K562 (cell line): ENCODE data around the gene KCNN3. TPM values are rescaled to one million over a fixed set of nuclear protein-coding genes. Genes with fewer than 3 reads are reported as not detected.

Experiments
- ARID1B ChIP-seq: fragments of 450-650 bp; IDR thresholded peaks from 2 replicates; pipeline ENCODE4 v1.6.1; 2016; ENCODE audit warnings: antibody characterized with exemption, mild to moderate bottlenecking, inconsistent platforms
- CBFA2T3 ChIP-seq: fragments of 450-650 bp; IDR thresholded peaks from 2 replicates; pipeline ENCODE4 v1.6.1; 2017
- FIP1L1 ChIP-seq: fragments of 200-400 bp; formaldehyde crosslinking; IDR thresholded peaks from 2 replicates; pipeline ENCODE4 v1.6.1; 2018; ENCODE audit warnings: mild to moderate bottlenecking, low read depth, low read length; ENCODE audit not compliant: poor library complexity, severe bottlenecking
- GTF2E2 ChIP-seq: fragments of 200-800 bp; sonication (Bioruptor generic); IDR thresholded peaks from 2 replicates; pipeline ENCODE4 v1.6.1; 2016; ENCODE audit warnings: missing genetic modification characterization, missing compliant biosample characterization
- HDAC2 ChIP-seq: fragments of 450-650 bp; IDR thresholded peaks from 2 replicates; pipeline ENCODE4 v1.6.1; 2016; ENCODE audit warnings: mild to moderate bottlenecking
- JUNB ChIP-seq: fragments of 450-650 bp; formaldehyde crosslinking; conservative IDR thresholded peaks from 2 replicates; pipeline ENCODE4 v1.4.0; 2020; ENCODE audit warnings: mild to moderate bottlenecking
- PHF8 ChIP-seq: fragments of 200-600 bp; sonication (generic); IDR thresholded peaks from 2 replicates; pipeline ENCODE4 v1.6.1; 2012; ENCODE audit warnings: mixed run types, mild to moderate bottlenecking, inconsistent platforms, low read length, moderate library complexity, borderline replicate concordance
- PHTF2 ChIP-seq: fragments of 250-450 bp; sonication (Bioruptor Pico); IDR thresholded peaks from 2 replicates; pipeline ENCODE4 v1.5.0; 2021; ENCODE audit warnings: mild to moderate bottlenecking
- PTRF ChIP-seq: fragments of 450-650 bp; IDR thresholded peaks from 2 replicates; pipeline ENCODE4 v1.6.1; 2016; ENCODE audit warnings: mild to moderate bottlenecking, missing genetic modification characterization, missing compliant biosample characterization
- RB1 ChIP-seq: fragments of 450-650 bp; IDR thresholded peaks from 2 replicates; pipeline ENCODE4 v1.6.1; 2017; ENCODE audit warnings: low read depth, mild to moderate bottlenecking
- RBFOX2 ChIP-seq: fragments of 200-400 bp; formaldehyde crosslinking; IDR thresholded peaks from 2 replicates; pipeline ENCODE4 v1.6.1; 2017; ENCODE audit warnings: low read depth, mild to moderate bottlenecking, low read length, moderate library complexity
- RBM15 ChIP-seq: fragments of 200-400 bp; formaldehyde crosslinking; IDR thresholded peaks from 2 replicates; pipeline ENCODE4 v1.6.1; 2018; ENCODE audit warnings: mild to moderate bottlenecking, low read length, moderate library complexity; ENCODE audit not compliant: insufficient read depth
- SREBF2 ChIP-seq: sonication (generic); formaldehyde crosslinking; IDR thresholded peaks from 2 replicates; pipeline ENCODE4 v1.4.0; 2020; ENCODE audit warnings: mild to moderate bottlenecking, missing genetic modification reagents
- STAT5A ChIP-seq: IDR thresholded peaks from 2 replicates; pipeline ENCODE4 v1.6.1; 2012; ENCODE audit warnings: low read length, inconsistent platforms, borderline replicate concordance
- TEAD2 ChIP-seq: fragments of 450-650 bp; IDR thresholded peaks from 2 replicates; pipeline ENCODE4 v1.6.1; 2016; ENCODE audit warnings: missing genetic modification characterization, control low read depth, missing compliant biosample characterization
- XRCC5 ChIP-seq: fragments of 200-400 bp; formaldehyde crosslinking; IDR thresholded peaks from 2 replicates; pipeline ENCODE4 v1.6.1; 2017; ENCODE audit warnings: low read depth, mild to moderate bottlenecking, low read length
- YY1 ChIP-seq, 3 experiments: IDR thresholded peaks; 2 replicates each; pipeline ENCODE4 v1.6.1; 2011; ENCODE audit warnings: low read length in 2 of 3, mild to moderate bottlenecking in 2 of 3, moderate library complexity in 2 of 3, borderline replicate concordance in 1 of 3, control low read depth in 1 of 3, low read depth in 1 of 3; ENCODE audit not compliant: insufficient read depth in 3 of 3, insufficient replicate concordance in 2 of 3, control insufficient read depth in 1 of 3, insufficient read length in 1 of 3; ENCODE audit errors: extremely low read depth in 1 of 3
- ZFP36 ChIP-seq: fragments of 150-350 bp; IDR thresholded peaks from 2 replicates; pipeline ENCODE4 v1.6.1; 2018; ENCODE audit warnings: low read length, low read depth; ENCODE audit not compliant: partially characterized antibody
- ZNF263 ChIP-seq: sonication (generic); formaldehyde crosslinking; IDR thresholded peaks from 2 replicates; pipeline ENCODE4 v1.8.0; 2022; ENCODE audit warnings: mild to moderate bottlenecking, missing genetic modification reagents, borderline replicate concordance
- ZNF551 ChIP-seq: fragments of 250-450 bp; sonication (Bioruptor Pico); IDR thresholded peaks from 2 replicates; pipeline ENCODE4 v1.5.0; 2021; ENCODE audit warnings: mild to moderate bottlenecking, moderate library complexity
- polyA plus RNA-seq, 8 experiments: library from polyadenylated mRNA; depleted of rRNA in 4 of 8; stranded (reverse) in 5 of 8; unstranded in 3 of 8; fragments of >200 nt; fragmentation: Nextera tagmentation in 2 of 8; fragmentation: Illumina TruSeq in 1 of 8; extraction: Ambion mirVana in 2 of 8; extraction: Trizol in 1 of 8; gene quantifications; 2 replicates each; pipeline versions ENCODE4 v1.2.1 to v1.2.3, GENCODE V29; 2011 to 2014; ENCODE audit warnings: inconsistent platforms in 1 of 8, missing spikeins in 1 of 8
- total RNA-seq, 7 experiments: library from RNA; depleted of rRNA in 6 of 7; stranded (reverse); fragments of >200 nt in 6 of 7; fragmentation: Illumina TruSeq in 2 of 7; extraction: Trizol in 2 of 7; gene quantifications; 2 replicates each; pipeline versions ENCODE4 v1.2.1 to v1.2.3, GENCODE V29; 2011 to 2021; ENCODE audit warnings: low replicate concordance in 1 of 7
- TF ChIP-seq, protein P1 (sequence below): fragments of 250-450 bp; sonication (Bioruptor Pico); IDR thresholded peaks from 2 replicates; pipeline ENCODE4 v1.4.0; 2020; ENCODE audit warnings: mild to moderate bottlenecking, moderate library complexity
- TF ChIP-seq, protein P2 (sequence below): fragments of 250-450 bp; sonication (Bioruptor Pico); IDR thresholded peaks from 2 replicates; pipeline ENCODE4 v1.5.0; 2022; ENCODE audit warnings: mild to moderate bottlenecking
- TF ChIP-seq, protein P3 (sequence below): fragments of 450-650 bp; IDR thresholded peaks from 2 replicates; pipeline ENCODE4 v1.6.1; 2016; ENCODE audit warnings: borderline replicate concordance
- TF ChIP-seq, protein P4 (sequence below): fragments of 250-450 bp; sonication (Bioruptor Pico); IDR thresholded peaks from 2 replicates; pipeline ENCODE4 v1.5.0; 2021

The KCNN3 gene
- total and polyA plus RNA-seq, 9 of the 15 experiments (the other 6 are each of a cell fraction or from before 2014, with no cell fraction given) = 0.02 to 0.03 TPM; not detected in 7

DNA sequence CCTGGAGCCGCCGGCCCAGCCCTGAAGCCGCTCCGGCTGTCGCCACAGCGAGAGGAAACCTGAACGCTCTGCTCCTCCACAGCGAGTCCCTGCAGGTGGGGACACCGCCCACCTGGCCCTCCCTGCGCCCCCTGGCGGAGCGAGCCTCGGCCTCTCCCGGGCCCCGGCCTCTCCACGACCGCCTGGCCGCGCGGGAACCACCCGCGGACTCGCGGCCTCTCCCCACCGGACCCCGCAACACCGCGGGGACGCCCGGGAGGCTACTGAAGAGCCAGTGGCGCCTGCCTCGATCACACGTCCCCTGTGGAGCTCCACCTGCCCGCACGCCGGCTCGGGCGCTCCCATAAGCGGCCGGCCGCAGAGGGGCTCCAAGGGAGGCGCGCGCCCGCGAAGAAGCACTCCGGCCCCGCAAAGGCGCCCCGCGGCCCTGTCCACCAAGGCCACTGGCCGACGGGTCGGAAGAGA lies 109.6 kb downstream of the KCNN3 start (continued):
- no peak for TF ChIP-seq XRCC5
- TF ChIP-seq RBM15 = no peak
- no peak for TF ChIP-seq JUNB (CRISPR knock-in tag)
- TF ChIP-seq GTF2E2 (tag) = no peak
- no peak for TF ChIP-seq CBFA2T3
- TF ChIP-seq ZNF551 = no peak
- TF ChIP-seq ARID1B = no peak
- TF ChIP-seq, protein P1, sequence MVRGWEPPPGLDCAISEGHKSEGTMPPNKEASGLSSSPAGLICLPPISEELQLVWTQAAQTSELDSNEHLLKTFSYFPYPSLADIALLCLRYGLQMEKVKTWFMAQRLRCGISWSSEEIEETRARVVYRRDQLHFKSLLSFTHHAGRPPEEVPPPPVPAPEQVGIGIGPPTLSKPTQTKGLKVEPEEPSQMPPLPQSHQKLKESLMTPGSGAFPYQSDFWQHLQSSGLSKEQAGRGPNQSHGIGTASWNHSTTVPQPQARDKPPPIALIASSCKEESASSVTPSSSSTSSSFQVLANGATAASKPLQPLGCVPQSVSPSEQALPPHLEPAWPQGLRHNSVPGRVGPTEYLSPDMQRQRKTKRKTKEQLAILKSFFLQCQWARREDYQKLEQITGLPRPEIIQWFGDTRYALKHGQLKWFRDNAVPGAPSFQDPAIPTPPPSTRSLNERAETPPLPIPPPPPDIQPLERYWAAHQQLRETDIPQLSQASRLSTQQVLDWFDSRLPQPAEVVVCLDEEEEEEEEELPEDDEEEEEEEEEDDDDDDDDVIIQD = no peak
- no peak for TF ChIP-seq ZNF263 (CRISPR knock-in tag)
- TF ChIP-seq HDAC2 = no peak
- TF ChIP-seq PTRF = no peak
- TF ChIP-seq, protein P2, sequence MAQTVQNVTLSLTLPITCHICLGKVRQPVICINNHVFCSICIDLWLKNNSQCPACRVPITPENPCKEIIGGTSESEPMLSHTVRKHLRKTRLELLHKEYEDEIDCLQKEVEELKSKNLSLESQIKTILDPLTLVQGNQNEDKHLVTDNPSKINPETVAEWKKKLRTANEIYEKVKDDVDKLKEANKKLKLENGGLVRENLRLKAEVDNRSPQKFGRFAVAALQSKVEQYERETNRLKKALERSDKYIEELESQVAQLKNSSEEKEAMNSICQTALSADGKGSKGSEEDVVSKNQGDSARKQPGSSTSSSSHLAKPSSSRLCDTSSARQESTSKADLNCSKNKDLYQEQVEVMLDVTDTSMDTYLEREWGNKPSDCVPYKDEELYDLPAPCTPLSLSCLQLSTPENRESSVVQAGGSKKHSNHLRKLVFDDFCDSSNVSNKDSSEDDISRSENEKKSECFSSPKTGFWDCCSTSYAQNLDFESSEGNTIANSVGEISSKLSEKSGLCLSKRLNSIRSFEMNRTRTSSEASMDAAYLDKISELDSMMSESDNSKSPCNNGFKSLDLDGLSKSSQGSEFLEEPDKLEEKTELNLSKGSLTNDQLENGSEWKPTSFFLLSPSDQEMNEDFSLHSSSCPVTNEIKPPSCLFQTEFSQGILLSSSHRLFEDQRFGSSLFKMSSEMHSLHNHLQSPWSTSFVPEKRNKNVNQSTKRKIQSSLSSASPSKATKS = no peak
- TF ChIP-seq FIP1L1 = peak; percentile 37
- no peak for TF ChIP-seq RBFOX2
- no peak for TF ChIP-seq PHTF2
- peak; percentile 79; the same call in 1 of the 2 replicates for TF ChIP-seq RB1
- no peak for TF ChIP-seq PHF8
- TF ChIP-seq YY1 (IDR thresholded peaks at IDR 0.05; ENCODE audit: borderline replicate concordance in 1 of 3, control insufficient read depth in 1 of 3, extremely low read depth in 1 of 3, insufficient read depth in 3 of 3, insufficient read length in 1 of 3, insufficient replicate concordance in 2 of 3, low read depth in 1 of 3, low read length in 2 of 3) = peak in 2 of 3 experiments; percentile 17 to 18
- no peak for TF ChIP-seq STAT5A
- TF ChIP-seq TEAD2 = no peak
- TF ChIP-seq, protein P3, sequence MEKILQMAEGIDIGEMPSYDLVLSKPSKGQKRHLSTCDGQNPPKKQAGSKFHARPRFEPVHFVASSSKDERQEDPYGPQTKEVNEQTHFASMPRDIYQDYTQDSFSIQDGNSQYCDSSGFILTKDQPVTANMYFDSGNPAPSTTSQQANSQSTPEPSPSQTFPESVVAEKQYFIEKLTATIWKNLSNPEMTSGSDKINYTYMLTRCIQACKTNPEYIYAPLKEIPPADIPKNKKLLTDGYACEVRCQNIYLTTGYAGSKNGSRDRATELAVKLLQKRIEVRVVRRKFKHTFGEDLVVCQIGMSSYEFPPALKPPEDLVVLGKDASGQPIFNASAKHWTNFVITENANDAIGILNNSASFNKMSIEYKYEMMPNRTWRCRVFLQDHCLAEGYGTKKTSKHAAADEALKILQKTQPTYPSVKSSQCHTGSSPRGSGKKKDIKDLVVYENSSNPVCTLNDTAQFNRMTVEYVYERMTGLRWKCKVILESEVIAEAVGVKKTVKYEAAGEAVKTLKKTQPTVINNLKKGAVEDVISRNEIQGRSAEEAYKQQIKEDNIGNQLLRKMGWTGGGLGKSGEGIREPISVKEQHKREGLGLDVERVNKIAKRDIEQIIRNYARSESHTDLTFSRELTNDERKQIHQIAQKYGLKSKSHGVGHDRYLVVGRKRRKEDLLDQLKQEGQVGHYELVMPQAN = no peak
- TF ChIP-seq SREBF2 (CRISPR knock-in tag) = no peak
- TF ChIP-seq, protein P4, sequence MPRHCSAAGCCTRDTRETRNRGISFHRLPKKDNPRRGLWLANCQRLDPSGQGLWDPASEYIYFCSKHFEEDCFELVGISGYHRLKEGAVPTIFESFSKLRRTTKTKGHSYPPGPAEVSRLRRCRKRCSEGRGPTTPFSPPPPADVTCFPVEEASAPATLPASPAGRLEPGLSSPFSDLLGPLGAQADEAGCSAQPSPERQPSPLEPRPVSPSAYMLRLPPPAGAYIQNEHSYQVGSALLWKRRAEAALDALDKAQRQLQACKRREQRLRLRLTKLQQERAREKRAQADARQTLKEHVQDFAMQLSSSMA (CRISPR knock-in tag) = no peak
- TF ChIP-seq ZFP36 = peak; percentile 5
